Dermis microvascular lymphatic vessel endothelial cell (primary cell): ENCODE data around the gene FAM174C. TPM values are rescaled to one million over a fixed set of nuclear protein-coding genes. Genes with fewer than 3 reads are reported as not detected.
A peak's percentile ranks its signal among the peaks of the same experiment; 100 is the strongest.
"Not testable (repeated sequence)": the region's sequence is repeated elsewhere in the genome, so short reads cannot be mapped to it uniquely, and the experiment has no call there.

ENCODE experiments used
- DNase-seq, 2 donors: peaks; one replicate each; pipeline versions ENCODE4 v3.0.0 to v3.0.0-alpha.2; 2010; ENCODE audit warnings: low read depth in 2 of 2
- total RNA-seq: library from RNA; depleted of rRNA; stranded (reverse); fragments of >200 nt; gene quantifications from 2 replicates; pipeline ENCODE4 v1.2.1, GENCODE V29; 2014

FAM174C gene
- total RNA-seq, 1 donor from 2014 or later = 16.4 TPM

- DNase-seq = no peak
Observed at GRCh38 chr19:1317274-1318003, 42.1 kb downstream of the FAM174C start.

GRCh38 chr19:1318678-1319471 lies 43.5 kb downstream of the FAM174C start:
- DNase-seq = no peak

- not testable (repeated sequence) for DNase-seq
Observed at GRCh38 chr19:1320282-1320650, 44.9 kb downstream of the FAM174C start.

GRCh38 chr19:1321539-1321938 lies 46.2 kb downstream of the FAM174C start:
- DNase-seq = no peak

- no peak for DNase-seq
Observed at GRCh38 chr19:1322198-1322981, 47.1 kb downstream of the FAM174C start.

GRCh38 chr19:1324249-1324805 lies 49.0 kb downstream of the FAM174C start:
- no peak for DNase-seq

GRCh38 chr19:1324806-1325567 lies 49.7 kb downstream of the FAM174C start:
- DNase-seq = peak; percentile 7 to 64

GRCh38 chr19:1325568-1326294 lies 50.4 kb downstream of the FAM174C start:
- no peak for DNase-seq

GRCh38 chr19:1327125-1327524 lies 51.8 kb downstream of the FAM174C start:
- no peak for DNase-seq

Other genes with a start within 250 kb of the FAM174C start
- gene CNN2, start 248.9 kb upstream of the FAM174C start, total RNA-seq = 92.6 and 93.6 TPM in 2 replicates
- 3.7 and 4.6 TPM in 2 replicates for gene ABCA7, start 235.4 kb upstream of the FAM174C start, total RNA-seq
- 13.5 and 24.6 TPM in 2 replicates for gene ARHGAP45, start 208.4 kb upstream of the FAM174C start, total RNA-seq
- 87.6 and 89.4 TPM in 2 replicates for gene POLR2E, start 180.2 kb upstream of the FAM174C start, total RNA-seq
- gene GPX4, start 171.5 kb upstream of the FAM174C start, total RNA-seq = 461 and 469 TPM in 2 replicates
- gene SBNO2, start 101.3 kb upstream of the FAM174C start, total RNA-seq = 14.8 and 29.0 TPM in 2 replicates
- 67.6 and 69.3 TPM in 2 replicates for gene STK11, start 69.8 kb upstream of the FAM174C start, total RNA-seq
- gene CBARP, start 37.5 kb upstream of the FAM174C start, total RNA-seq = 0.64 and 1.9 TPM in 2 replicates
- gene ATP5F1D, start 33.8 kb upstream of the FAM174C start, total RNA-seq = 16.8 and 23.6 TPM in 2 replicates
- gene MIDN, start 26.9 kb upstream of the FAM174C start, total RNA-seq = 4.9 and 7.0 TPM in 2 replicates
- gene CIRBP, start 6.2 kb upstream of the FAM174C start, total RNA-seq = 118 and 189 TPM in 2 replicates
- 0.13 and 0.25 TPM in 2 replicates for gene EFNA2, start 10.3 kb downstream of the FAM174C start, total RNA-seq
- gene NDUFS7, start 108.4 kb downstream of the FAM174C start, total RNA-seq = 67.7 and 92.3 TPM in 2 replicates
- 9.1 and 10.2 TPM in 2 replicates for gene GAMT, start 126.0 kb downstream of the FAM174C start, total RNA-seq
- 69.4 and 70.3 TPM in 2 replicates for gene DAZAP1, start 132.1 kb downstream of the FAM174C start, total RNA-seq
- gene RPS15, start 162.9 kb downstream of the FAM174C start, total RNA-seq = 352 and 534 TPM in 2 replicates
- gene APC2, start 174.6 kb downstream of the FAM174C start, total RNA-seq = under 0.01 TPM in 2 replicates
- 15.4 and 24.4 TPM in 2 replicates for gene C19orf25, start 203.7 kb downstream of the FAM174C start, total RNA-seq
- gene PCSK4, start 214.8 kb downstream of the FAM174C start, total RNA-seq = 0.26 and 1.0 TPM in 2 replicates
- gene REEP6, start 215.7 kb downstream of the FAM174C start, total RNA-seq = 0.26 and 0.51 TPM in 2 replicates
- gene ADAMTSL5, start 237.5 kb downstream of the FAM174C start, total RNA-seq = not detected in 2 replicates
- gene PLK5, start 248.5 kb downstream of the FAM174C start, total RNA-seq = not detected in 2 replicates